GM10847 (cell line): Measurements from ENCODE around the gene PDP2.

Source experiments
- POLR2A ChIP-seq: IDR thresholded peaks from 2 replicates; pipeline ENCODE4 v1.6.1; 2011; ENCODE audit not compliant: insufficient read length; ENCODE audit errors: extremely low read depth

Gene PDP2

DNA sequence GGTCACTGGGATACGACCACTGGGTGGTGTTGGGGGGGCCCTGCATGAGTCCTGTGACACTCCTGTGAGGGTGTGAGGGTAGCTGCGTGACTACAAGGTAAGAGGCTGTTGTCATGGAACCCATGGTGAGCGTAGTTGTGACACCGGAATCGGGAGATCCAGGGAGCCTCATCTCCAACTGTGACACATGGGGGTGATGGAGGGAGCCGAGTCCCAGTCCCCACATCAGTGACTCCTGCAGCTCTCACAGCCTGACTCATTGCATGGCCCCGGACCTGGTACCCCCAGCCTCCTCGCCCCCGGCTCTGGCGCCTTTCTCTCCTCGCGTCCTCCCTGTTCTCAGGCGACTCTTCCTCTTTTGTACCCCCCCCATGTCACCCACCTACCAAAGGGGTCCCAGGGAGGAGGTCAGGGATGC, 24.1 kb downstream of the PDP2 start:
- TF ChIP-seq POLR2A, result no peak

DNA sequence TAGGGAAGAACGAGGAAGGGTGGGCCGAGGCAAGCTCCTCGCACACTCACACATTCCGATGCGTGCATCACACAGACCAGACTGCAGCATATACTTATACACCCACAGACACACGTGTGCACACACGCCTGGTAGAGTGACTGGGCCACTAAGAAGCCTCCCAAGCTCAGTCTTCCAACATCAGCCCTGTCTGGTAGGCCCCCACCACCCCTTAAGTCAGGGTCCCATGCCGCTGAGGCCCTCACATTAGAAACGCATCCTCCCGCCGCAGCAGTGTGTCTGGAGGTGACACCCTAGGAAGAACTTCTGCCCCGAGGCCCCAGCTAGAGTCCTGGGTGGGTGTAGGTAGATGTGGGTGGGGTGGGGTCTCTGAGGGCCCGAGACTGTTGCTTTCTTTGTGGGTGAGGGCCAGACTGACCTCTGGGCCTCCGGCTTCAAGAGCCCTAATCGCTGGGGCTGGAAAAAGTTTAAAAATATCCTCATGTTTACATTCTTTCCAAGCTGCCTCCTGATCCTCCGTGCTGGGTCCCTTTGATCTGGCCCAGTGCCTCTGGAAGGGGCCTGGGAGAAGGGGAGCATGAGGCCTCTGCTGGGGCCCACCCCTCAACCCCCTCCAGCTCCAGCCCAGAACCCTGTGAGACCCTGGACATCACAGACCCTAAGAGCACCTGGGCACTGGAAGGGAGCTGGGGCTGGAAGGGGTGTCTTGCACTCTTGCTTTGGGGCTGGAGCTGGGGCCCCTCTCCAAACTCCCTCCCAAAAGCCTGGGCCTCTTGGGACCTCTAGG, 24.7 kb downstream of the PDP2 start:
- TF ChIP-seq POLR2A, result no peak

DNA sequence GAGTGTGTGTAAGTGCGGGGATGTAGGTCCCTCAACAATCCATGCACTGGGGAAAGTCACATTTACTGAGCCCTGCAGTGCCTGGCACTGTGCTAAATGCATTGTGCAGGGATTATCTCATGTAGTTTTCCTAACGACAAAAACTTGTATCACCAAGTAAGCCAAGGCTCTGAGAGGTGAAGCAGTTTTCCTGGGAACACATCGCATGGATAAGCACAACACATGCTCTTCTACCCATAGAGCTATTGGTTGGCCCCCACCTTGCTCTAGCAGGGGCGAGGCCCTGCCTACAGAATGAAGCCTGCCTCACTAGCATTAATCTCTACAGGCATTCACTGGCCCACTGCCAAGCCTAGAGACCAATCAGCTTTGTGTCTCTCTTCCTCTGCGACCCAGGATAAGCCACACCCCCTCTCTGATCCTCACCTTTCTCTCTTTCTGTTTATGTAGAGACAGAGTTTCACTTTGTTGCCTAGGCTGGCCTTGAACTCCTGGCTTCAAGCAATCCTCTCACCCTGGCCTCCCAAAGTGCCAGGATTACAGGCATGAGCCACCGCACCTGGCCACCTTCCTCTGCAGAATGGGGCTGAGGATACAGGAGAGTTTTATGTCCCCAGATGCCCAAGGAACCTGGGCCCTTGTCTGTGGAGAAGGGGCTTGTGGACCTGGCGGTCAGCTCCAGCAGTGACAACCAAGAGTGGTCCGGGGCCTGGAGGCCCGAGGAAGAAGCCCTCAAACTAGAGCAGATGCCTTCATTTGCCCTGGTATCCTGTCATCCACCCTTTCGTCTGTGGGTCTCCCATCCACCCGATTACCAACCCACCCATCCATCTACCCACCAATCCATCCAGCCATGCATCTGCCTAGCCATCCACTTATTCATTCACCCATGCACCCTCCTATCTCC, 25.6 kb downstream of the PDP2 start:
- no peak for TF ChIP-seq POLR2A

DNA sequence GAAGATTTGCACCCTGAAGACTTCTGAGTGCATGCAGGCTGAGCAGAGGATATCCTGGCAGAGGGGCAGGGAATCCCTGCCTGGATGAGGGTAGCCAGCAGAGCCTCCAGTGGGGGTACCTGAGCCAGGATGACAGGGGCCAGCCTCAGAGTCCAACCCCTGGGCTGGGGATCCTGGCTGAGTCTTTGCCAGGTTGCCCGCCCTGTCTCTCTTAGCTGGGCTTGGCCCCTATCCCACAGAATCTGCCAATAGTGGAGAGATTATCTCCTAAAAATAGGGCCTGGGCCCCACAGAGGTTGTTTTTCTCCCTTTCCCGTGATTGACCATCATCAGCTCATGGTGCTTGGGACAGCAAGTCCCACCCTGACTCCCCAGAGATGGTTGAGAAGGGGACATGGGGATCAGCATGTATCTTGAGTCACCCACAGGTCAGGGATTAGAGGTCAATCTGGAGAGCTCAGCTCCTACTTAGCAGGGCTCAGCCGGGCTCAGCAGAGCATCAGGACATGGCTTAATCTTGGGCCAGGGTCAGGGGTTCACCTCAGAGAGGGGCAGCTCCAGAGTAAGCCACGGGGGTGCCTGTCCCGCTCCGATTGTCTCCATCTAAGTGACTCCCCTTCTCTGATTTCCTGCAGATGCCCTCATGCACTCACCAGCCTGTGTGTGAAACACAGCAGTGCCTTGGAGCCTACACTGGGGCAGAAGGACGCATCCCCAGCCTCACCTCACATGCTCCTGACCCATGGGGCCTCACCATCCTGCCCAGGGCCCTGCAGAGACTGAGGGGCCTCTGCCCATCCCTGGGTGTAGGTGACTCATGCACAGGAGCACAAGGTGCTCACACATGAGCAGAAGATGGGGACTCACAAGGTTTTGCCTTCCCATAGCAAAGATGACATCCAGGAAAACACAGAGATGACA, 26.9 kb downstream of the PDP2 start:
- no peak for TF ChIP-seq POLR2A

DNA sequence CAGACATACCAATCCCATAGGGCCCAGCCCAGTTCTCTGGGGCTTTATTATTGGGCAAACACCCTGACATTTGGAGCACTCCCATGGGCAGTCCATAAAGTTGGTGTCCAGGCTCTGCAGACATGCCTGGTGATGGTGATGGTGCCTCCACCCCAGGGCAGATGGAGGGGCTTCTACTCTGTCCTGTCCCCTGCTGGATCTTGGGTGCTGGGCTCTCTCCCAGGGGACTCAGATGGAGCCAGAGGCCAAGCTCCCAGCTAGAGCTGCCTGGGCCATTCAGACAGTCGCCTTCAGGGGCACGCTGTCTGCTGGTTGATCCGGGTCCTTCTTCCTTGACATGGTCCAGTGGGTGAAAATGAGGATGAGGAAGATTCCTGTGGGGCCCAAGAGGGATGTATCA, 27.8 kb downstream of the PDP2 start:
- TF ChIP-seq POLR2A, result no peak

DNA sequence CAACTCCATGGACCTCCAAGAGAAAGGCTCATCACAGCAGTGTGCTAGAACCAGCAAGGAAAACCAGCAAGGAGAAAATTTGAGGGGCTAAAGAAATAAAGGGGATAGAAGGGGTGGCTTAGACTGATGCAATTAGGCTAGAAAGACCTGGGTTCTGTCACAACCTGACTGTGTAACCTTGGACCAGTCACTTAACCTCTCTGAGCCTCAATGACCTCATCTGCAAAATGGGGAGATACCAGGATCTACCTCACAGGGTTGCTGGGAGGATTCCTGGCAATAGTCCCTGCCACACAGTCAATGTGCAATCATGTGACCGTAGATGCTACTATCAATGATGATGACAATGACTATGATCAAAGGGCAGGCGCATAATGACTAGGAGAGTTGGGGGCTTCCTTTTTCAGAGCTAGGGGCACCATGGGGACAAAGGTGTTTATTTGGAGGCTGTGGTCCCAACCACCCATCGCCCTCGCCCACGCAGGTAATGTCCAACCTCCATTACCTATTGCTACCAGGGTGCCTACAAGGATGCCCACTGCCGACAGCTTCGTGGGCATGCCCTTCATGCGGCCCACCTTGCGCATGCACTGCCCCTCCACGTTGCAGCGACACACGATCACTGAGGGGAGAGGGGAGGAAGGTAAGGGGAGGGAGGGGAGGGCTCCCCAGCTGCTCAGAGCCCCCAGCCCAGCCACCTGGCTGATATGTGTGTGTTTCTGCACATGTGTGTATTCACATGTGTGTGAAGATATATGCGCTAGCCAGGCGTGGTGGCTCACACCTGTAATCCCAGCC, 28.6 kb downstream of the PDP2 start:
- TF ChIP-seq POLR2A, result no peak

DNA sequence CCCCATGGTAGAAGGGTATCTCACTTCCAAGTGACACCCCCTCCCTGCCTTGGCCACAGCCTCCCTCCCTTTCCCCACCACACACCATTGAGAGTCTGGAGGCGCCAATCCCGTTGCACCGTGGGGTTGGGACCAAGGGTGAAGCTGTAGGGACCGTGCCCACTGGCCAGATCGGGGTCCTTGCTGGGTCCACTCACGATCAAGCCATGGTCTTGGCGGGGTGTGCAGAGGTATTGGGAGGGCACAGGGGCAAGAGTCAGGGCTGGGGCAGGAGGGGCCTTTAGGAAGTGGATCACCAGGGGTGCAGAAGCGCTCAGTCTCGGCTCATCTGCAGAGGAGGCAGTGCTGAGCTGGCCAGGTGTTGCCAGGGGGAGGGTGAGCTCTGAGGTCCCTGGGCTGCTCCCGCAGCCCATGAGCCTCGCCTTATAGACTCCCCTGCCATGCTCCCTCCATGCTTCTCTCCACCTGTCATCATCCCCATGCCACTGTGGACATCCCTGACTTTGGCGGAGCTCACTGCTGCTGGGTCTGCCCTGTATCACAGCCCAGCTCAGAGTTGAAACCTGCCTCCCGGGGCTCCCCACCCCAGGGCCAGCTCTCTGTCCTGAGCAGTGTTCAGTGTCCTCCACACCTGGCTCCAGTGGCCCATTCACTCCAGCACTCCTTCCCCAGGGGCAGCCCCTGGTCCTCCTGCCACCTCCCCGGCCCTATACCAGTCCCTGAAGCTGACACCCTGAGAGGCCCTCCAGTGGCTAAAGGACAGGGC, 30.0 kb downstream of the PDP2 start:
- TF ChIP-seq POLR2A, result no peak

DNA sequence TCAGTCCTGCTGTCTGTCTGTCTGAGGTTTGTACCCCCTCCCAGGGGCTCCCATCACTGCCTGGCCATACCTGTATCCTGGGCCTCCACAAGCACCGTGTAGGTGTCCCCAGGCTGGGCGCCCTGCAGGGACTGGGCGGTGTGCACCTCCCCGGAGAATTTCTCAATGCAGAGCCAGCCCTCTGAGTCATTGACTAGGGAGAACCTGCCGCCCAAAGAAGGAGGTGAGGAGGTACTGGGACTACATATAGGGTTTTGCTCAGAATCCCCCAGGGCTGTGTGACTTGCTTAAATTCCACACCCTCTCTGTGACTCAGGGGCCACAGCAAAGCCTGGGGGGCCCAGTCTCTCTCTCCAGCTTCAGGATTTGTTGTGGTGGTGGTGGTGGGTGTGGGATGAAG, 30.8 kb downstream of the PDP2 start:
- no peak for TF ChIP-seq POLR2A

DNA sequence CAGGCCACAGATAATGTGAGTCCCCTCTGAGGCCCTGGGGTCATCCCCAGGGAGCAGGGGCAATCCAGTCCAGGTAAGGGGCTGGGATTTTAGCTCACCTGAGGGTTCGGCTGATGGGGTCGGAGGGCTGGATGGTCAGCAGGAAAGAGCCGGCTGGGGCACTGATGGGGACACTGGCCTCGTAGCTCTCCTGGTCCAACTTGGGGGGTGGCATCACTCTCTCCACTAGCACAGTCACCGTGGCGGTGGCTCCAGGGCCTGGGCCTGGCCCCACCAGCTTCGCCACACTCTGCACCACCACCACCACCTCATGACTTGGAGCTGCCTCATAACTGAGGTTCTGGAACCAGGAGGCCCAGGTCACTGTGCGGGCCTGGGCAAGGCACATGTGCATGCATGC, 31.5 kb downstream of the PDP2 start:
- no peak for TF ChIP-seq POLR2A

DNA sequence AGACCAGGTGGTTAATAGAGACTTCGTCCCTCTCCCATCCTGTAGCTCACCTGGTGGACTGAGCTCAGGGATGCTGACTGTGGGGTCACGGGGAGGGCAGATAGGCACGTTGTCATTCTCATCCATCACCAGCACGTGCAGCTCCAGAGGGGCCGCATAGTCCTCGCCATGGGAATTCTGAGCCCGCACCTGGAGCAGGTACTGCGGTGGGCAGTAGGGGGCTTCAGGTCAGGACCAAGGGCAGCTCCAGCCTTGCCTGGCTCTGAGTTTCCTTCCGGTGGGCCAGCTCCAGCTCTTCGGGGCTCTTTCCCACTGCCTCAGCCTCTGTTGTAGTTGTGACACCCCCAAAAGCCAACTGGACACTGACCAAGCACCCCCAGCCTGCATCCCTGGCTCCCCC, 32.8 kb downstream of the PDP2 start:
- no peak for TF ChIP-seq POLR2A

DNA sequence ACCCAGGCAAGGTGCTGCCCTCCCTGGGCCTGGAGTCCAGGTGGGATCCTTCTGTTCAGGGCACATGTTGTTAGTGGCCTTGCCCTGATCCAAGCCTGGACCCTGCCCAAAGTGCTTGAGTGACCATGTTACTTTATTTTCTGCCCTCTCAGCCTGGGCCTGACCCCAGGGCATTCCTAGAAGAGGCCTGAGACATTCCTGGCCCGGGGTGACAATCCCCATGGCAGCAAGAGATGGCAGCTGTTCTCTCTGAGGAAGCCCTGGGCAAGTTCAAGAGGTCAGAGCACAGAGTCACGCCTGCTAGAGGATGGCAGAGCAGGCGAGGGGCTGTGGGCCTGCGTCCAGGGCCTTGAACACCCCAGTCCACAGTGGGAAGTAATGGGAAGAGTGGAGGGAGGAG, 33.4 kb downstream of the PDP2 start:
- no peak for TF ChIP-seq POLR2A

DNA sequence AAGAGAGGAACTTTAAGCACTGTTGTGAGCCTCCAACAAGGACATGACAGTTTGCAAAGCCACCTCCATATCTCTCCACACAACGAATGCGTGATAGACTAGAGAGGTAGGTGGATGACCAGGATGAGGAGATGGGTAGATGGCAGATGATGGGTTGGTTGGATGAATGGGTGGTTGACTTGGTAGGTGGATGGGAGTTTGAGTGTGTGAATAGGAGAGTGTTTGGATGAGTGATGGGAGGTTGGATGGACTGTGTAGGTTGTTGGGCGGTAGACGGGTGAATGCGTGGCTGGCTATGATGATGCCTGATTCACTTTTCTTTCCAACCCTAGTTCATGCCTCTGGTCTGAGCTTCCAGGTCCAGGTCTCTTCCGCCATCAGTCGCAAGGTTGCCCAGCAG, 34.2 kb downstream of the PDP2 start:
- TF ChIP-seq POLR2A, result no peak

DNA sequence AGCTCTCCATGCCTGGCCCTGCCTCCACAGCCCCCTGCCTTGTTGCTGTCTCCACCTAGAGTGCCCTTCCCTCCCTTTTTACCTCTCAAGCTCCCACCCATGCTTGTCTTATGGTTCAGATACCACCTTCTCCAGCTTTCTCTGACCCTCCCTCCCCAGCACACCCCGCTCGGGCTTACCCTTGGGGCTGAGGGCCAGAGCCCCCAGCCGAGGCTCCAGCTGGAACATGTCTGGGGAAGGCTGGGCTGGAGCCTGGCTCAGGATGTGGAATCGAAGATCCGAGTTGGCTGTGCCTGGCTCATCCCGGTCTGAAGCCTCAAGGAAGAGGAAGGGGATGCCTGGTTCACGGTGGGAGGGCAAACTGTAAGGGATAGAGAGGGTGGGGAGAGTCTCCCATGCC, 34.7 kb downstream of the PDP2 start:
- TF ChIP-seq POLR2A, result no peak

DNA sequence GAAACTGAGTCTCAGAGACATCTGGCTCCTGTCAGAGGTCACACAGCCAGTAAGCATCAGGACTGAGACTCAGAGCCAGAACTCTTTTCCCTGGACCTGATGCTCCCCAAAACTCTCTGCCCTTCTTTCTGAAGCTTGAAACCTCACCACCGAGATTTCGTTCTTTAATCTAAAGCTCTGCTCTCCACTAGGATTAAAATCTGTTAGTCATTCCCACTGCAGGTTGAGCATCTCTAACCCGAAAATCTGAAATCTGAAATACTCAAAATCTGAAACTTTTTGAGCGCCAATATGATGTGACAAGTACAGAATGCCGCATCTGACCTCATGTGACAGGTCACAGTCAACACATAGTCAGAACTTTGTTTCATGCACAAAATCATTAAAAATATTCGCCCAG, 36.2 kb downstream of the PDP2 start:
- no peak for TF ChIP-seq POLR2A

DNA sequence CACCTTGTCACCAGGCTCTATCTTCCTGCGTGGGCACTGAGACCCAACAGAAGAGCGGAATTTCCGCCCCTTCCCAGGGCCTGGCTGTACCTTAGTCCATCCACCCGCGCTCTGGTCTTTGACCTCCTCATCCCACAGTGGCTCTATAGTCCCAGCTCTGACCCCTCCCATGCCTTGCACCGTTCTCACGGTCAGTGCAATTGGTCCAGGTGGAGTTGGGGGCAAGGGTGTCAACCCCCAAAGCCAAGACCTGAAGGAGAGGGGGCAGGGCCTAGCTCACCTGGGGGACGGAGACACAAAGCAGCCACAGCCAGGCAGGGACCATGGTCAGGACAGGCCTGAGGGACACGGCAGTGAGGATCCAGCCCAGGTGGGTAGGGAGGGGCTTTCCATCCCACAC, 37.4 kb downstream of the PDP2 start:
- TF ChIP-seq POLR2A, result no peak
